ENCODE results near the gene PRICKLE1.

PRICKLE1 gene

GRCh38 chr12:42574851-42575266 lies 14.7 kb downstream of the PRICKLE1 start:
- TF ChIP-seq POLR2AphosphoS5 (IDR thresholded peaks at IDR 0.05; ENCODE audit: low read depth, low read length) (no peak), FOXP2 (optimal IDR thresholded peaks at IDR 0.05; ENCODE audit: borderline replicate concordance, extremely low read depth, extremely low read length, insufficient read depth) (no peak), SIN3A (IDR thresholded peaks at IDR 0.05; ENCODE audit: borderline replicate concordance, insufficient read depth, low read length) (no peak), REST (IDR thresholded peaks at IDR 0.05; ENCODE audit: insufficient read depth in 1 of 2, low read depth in 2 of 2, low read length in 2 of 2) (no peak), TAF1 (IDR thresholded peaks at IDR 0.05; ENCODE audit: borderline replicate concordance, insufficient read depth, low read length) (no peak)

GRCh38 chr12:42571327-42572009 lies 18.1 kb downstream of the PRICKLE1 start:
- TF ChIP-seq POLR2AphosphoS5 (IDR thresholded peaks at IDR 0.05; ENCODE audit: low read depth, low read length), result no peak
- TF ChIP-seq SIN3A (IDR thresholded peaks at IDR 0.05; ENCODE audit: borderline replicate concordance, insufficient read depth, low read length), result no peak
- no peak for TF ChIP-seq REST (IDR thresholded peaks at IDR 0.05; ENCODE audit: insufficient read depth in 1 of 2, low read depth in 2 of 2, low read length in 2 of 2)
- TF ChIP-seq FOXP2 (optimal IDR thresholded peaks at IDR 0.05; ENCODE audit: borderline replicate concordance, extremely low read depth, extremely low read length, insufficient read depth), result no peak
- no peak for TF ChIP-seq TAF1 (IDR thresholded peaks at IDR 0.05; ENCODE audit: borderline replicate concordance, insufficient read depth, low read length)

GRCh38 chr12:42570076-42570475 lies 19.5 kb downstream of the PRICKLE1 start:
- TF ChIP-seq SIN3A (IDR thresholded peaks at IDR 0.05; ENCODE audit: borderline replicate concordance, insufficient read depth, low read length) (no peak), TAF1 (IDR thresholded peaks at IDR 0.05; ENCODE audit: borderline replicate concordance, insufficient read depth, low read length) (no peak), REST (IDR thresholded peaks at IDR 0.05; ENCODE audit: insufficient read depth in 1 of 2, low read depth in 2 of 2, low read length in 2 of 2) (no peak), POLR2AphosphoS5 (IDR thresholded peaks at IDR 0.05; ENCODE audit: low read depth, low read length) (no peak), FOXP2 (optimal IDR thresholded peaks at IDR 0.05; ENCODE audit: borderline replicate concordance, extremely low read depth, extremely low read length, insufficient read depth) (no peak)

- TF ChIP-seq POLR2AphosphoS5 (IDR thresholded peaks at IDR 0.05; ENCODE audit: low read depth, low read length) (no peak), TAF1 (IDR thresholded peaks at IDR 0.05; ENCODE audit: borderline replicate concordance, insufficient read depth, low read length) (no peak), REST (IDR thresholded peaks at IDR 0.05; ENCODE audit: insufficient read depth in 1 of 2, low read depth in 2 of 2, low read length in 2 of 2) (no peak), FOXP2 (optimal IDR thresholded peaks at IDR 0.05; ENCODE audit: borderline replicate concordance, extremely low read depth, extremely low read length, insufficient read depth) (no peak), SIN3A (IDR thresholded peaks at IDR 0.05; ENCODE audit: borderline replicate concordance, insufficient read depth, low read length) (no peak)
Measured at GRCh38 chr12:42568952-42569915, 20.3 kb downstream of the PRICKLE1 start.
